Uterine smooth muscle cell (primary cell): Measurements from ENCODE around the gene SLC25A15. TPM values are rescaled to one million over a fixed set of nuclear protein-coding genes. Genes with fewer than 3 reads are reported as not detected.

ENCODE experiments used
- total RNA-seq: library from RNA; depleted of rRNA; stranded (reverse); fragments of >200 nt; gene quantifications from 2 replicates; pipeline ENCODE4 v1.2.3, GENCODE V29; 2014

The SLC25A15 gene
- 18.4 and 31.8 TPM in 2 replicates for total RNA-seq

GRCh38 chr13:40789275-40790153, at the start of gene SLC25A15:
SLC25A15 (plus strand) TSS chr13:40789611; CDS start chr13:40793227, 3,616 bp downstream.

GRCh38 chr13:40770934-40771618, 18.3 kb upstream of the SLC25A15 start, which contains the start of gene MRPS31:
MRPS31 (minus strand) TSS chr13:40771190; CDS start chr13:40771136, 54 bp downstream.

Other genes starting within 250 kb of the SLC25A15 start
- 2.3 and 3.6 TPM in 2 replicates for gene FOXO1, start 123.0 kb upstream of the SLC25A15 start, total RNA-seq
- gene MRPS31, start 18.4 kb upstream of the SLC25A15 start, total RNA-seq: 21.4 and 26.7 TPM in 2 replicates
- gene ELF1, start 229.7 kb downstream of the SLC25A15 start, total RNA-seq: 30.7 and 31.8 TPM in 2 replicates